Aorta (tissue), 5 donors: ENCODE results near the gene PCBD2. TPM values are rescaled to one million over a fixed set of nuclear protein-coding genes. Genes with fewer than 3 reads are reported as not detected.
"Not testable (repeated sequence)": the region's sequence is repeated elsewhere in the genome, so short reads cannot be mapped to it uniquely, and the experiment has no call there.

ENCODE experiments used
- ATAC-seq: fragments of 200-7000 bp; cut with Tn5 transposase; one replicate; pipeline ENCODE4 v1.9.1; 2022; ENCODE audit warnings: moderate library complexity; ENCODE audit not compliant: low FRiP score
- DNase-seq, 2 donors: peaks; one replicate each; pipeline ENCODE4 v3.0.0-alpha.2; 2020
- H3K27ac ChIP-seq, 2 donors: one replicate each; pipeline ENCODE4 v1.5.1; 2013; ENCODE audit warnings: low read length in 2 of 2, mild to moderate bottlenecking in 2 of 2, moderate library complexity in 2 of 2, control low read depth in 1 of 2, inconsistent platforms in 1 of 2, low read depth in 1 of 2
- H3K27me3 ChIP-seq, 2 donors: one replicate each; pipeline ENCODE4 v1.6.1; 2013; ENCODE audit warnings: control low read depth in 1 of 2, low read length in 1 of 2, mild to moderate bottlenecking in 1 of 2, moderate library complexity in 1 of 2; ENCODE audit not compliant: insufficient read depth in 2 of 2, control insufficient read depth in 1 of 2
- H3K36me3 ChIP-seq, 2 donors: one replicate each; pipeline ENCODE4 v1.6.1; 2013; ENCODE audit warnings: control low read depth in 1 of 2, low read length in 1 of 2, mild to moderate bottlenecking in 1 of 2; ENCODE audit not compliant: insufficient read depth in 2 of 2, control insufficient read depth in 1 of 2
- H3K4me1 ChIP-seq, 2 donors: one replicate each; pipeline ENCODE4 v1.6.1; 2013; ENCODE audit warnings: low read length in 2 of 2, control low read depth in 1 of 2, mild to moderate bottlenecking in 1 of 2, moderate library complexity in 1 of 2; ENCODE audit not compliant: insufficient read depth in 2 of 2, control insufficient read depth in 1 of 2
- H3K4me3 ChIP-seq, 2 donors: one replicate each; pipeline ENCODE4 v1.5.1; 2013; ENCODE audit warnings: low read length in 2 of 2, control low read depth in 1 of 2, mild to moderate bottlenecking in 1 of 2
- H3K9me3 ChIP-seq: one replicate; pipeline ENCODE4 v1.6.1; 2013; ENCODE audit warnings: mild to moderate bottlenecking, low read length; ENCODE audit not compliant: control insufficient read depth
- WGBS, 2 donors: extraction: QIAGEN DNeasy Blood & Tissue Kit; methylation state at CpG; one replicate each; pipeline ENCODE4 v1.1.7; 2013; 5-methylcytosine and 5-hydroxymethylcytosine counted together
- intact Hi-C, 2 donors: fragments of 100-400 bp; cut with DNase I; formaldehyde crosslinking; loops; one replicate each; pipeline versions ENCODE4 v1.14.2 to v1.15.0; 2022
- polyA plus RNA-seq, 2 donors: library from polyadenylated mRNA; stranded (reverse); fragments of 200-250 nt; gene quantifications; one replicate each; pipeline ENCODE4 v1.2.3, GENCODE V29; 2013
- total RNA-seq, 2 donors: library from RNA; stranded (reverse); fragmentation: NEBNext Ultra II Directional; extraction: Animal tissue kit (Norgen Biotek cat#: 25700); gene quantifications; one replicate each; pipeline ENCODE4 v1.2.1, GENCODE V29; 2021
- donor health status: healthy with polysubstance abuse.
- donor health status: Bipolar disorder and iron deficiency.
- donor health status: DM: no; HTN: no; CAD: no.
- donor health status: DM: no; HTN: no; CAD: no.
- donor health status: DM: yes; HTN: yes; CAD: no.

PCBD2 gene
- total and polyA plus RNA-seq, 4 donors: 2.8 to 9.2 (median 5.2) TPM

GRCh38 chr5:134893748-134894505 lies 11.0 kb upstream of the PCBD2 start:
- intact Hi-C loops: no loop called here
- H3K36me3 ChIP-seq: peaks cover 0 to 6% of the 10 kb centered on the region in 2 donors
- no peaks in the 10 kb centered on the region for H3K4me1 ChIP-seq
- WGBS, 2 donors: 90 to 92% methylated on average over 7 of the region's 7 CpGs
- H3K27ac ChIP-seq: no peak overlapping the region
- no peak for DNase-seq
- no peaks in the 10 kb centered on the region for H3K9me3 ChIP-seq
- ATAC-seq: no peak
- H3K4me3 ChIP-seq: no peak overlapping the region
- H3K27me3 ChIP-seq: no peaks in the 10 kb centered on the region

- Histone ChIP-seq H3K4me1 (no peaks in the 10 kb centered on the region), H3K9me3 (no peaks in the 10 kb centered on the region), H3K27ac (no peak overlapping the region), H3K27me3 (no peaks in the 10 kb centered on the region), H3K36me3 (no peaks in the 10 kb centered on the region), H3K4me3 (no peak overlapping the region)
- ATAC-seq (no peak), DNase-seq (no peak)
- intact Hi-C loops: loop anchor here in 1 of 2 donors (5.0 to 10.0 kb wide), 2 partner anchors 55 to 107 kb away; partner anchors contain the start of gene C5orf24
- 76 to 78% methylated on average over 10 of the region's 10 CpGs for WGBS, 2 donors
Measured at GRCh38 chr5:134902071-134902801, 2.7 kb upstream of the PCBD2 start.

GRCh38 chr5:134905246-134905996 lies 490 bp downstream of the PCBD2 start:
- Histone ChIP-seq H3K4me1 (no peaks in the 10 kb centered on the region), H3K4me3 (peak overlapping the region; percentile 85 to 87), H3K9me3 (no peaks in the 10 kb centered on the region), H3K27ac (peak overlapping the region; percentile 41 to 91), H3K36me3 (no peaks in the 10 kb centered on the region), H3K27me3 (no peaks in the 10 kb centered on the region)
- intact Hi-C loops: loop anchor here in 1 of 2 donors (2.0 to 10.0 kb wide), 3 partner anchors 31 to 167 kb away; partner anchors contain the start of genes CAMLG and TXNDC15
- WGBS, 2 donors: 0% methylated on average over 47 to 54 of the region's 54 CpGs
- ATAC-seq (peak; percentile 62), DNase-seq (peak in 1 of 2 donors; percentile 44)

GRCh38 chr5:134906811-134907210 lies 1.9 kb downstream of the PCBD2 start:
- no peak for DNase-seq
- Histone ChIP-seq H3K27ac (no peak overlapping the region), H3K36me3 (peaks cover 0 to 2% of the 10 kb centered on the region in 2 donors), H3K27me3 (no peaks in the 10 kb centered on the region), H3K9me3 (no peaks in the 10 kb centered on the region), H3K4me3 (no peak overlapping the region), H3K4me1 (no peaks in the 10 kb centered on the region)
- ATAC-seq: no peak
- WGBS, 2 donors: 98 to 100% methylated on average over 1 of the region's 1 CpG
- intact Hi-C loops: loop anchor here in 1 of 2 donors (10.0 kb wide), 1 partner anchor 112 kb away; no protein-coding TSS in a partner anchor

GRCh38 chr5:134910752-134911151 lies 5.8 kb downstream of the PCBD2 start:
- H3K27ac ChIP-seq, H3K9me3 ChIP-seq, DNase-seq, ATAC-seq, H3K4me3 ChIP-seq, intact Hi-C loops, H3K4me1 ChIP-seq, H3K36me3 ChIP-seq, H3K27me3 ChIP-seq: not testable (repeated sequence)
- WGBS, 2 donors: 94 to 95% methylated on average over 2 of the region's 2 CpGs

GRCh38 chr5:134911285-134912206 lies 6.6 kb downstream of the PCBD2 start:
- Histone ChIP-seq H3K36me3 (peaks cover 0 to 4% of the 10 kb centered on the region in 2 donors), H3K9me3 (no peaks in the 10 kb centered on the region), H3K4me3 (no peak overlapping the region), H3K27ac (no peak overlapping the region), H3K27me3 (no peaks in the 10 kb centered on the region), H3K4me1 (no peaks in the 10 kb centered on the region)
- intact Hi-C loops: no loop called here
- WGBS, 2 donors: 71 to 77% methylated on average over 8 of the region's 8 CpGs
- ATAC-seq: no peak
- no peak for DNase-seq

- WGBS, 2 donors: 91 to 100% methylated on average over 3 of the region's 3 CpGs
- ATAC-seq (no peak), DNase-seq (no peak)
- H3K4me1 ChIP-seq: no peaks in the 10 kb centered on the region
- no peak overlapping the region for H3K27ac ChIP-seq
- intact Hi-C loops: no loop called here
- no peak overlapping the region for H3K4me3 ChIP-seq
- H3K9me3 ChIP-seq: no peaks in the 10 kb centered on the region
- peaks cover 0 to 4% of the 10 kb centered on the region in 2 donors for H3K36me3 ChIP-seq
- H3K27me3 ChIP-seq: no peaks in the 10 kb centered on the region
Measured at GRCh38 chr5:134913254-134913653, 8.3 kb downstream of the PCBD2 start.

GRCh38 chr5:134913795-134914194 lies 8.9 kb downstream of the PCBD2 start:
- Histone ChIP-seq H3K27ac (no peak overlapping the region), H3K4me3 (no peak overlapping the region), H3K9me3 (no peaks in the 10 kb centered on the region), H3K36me3 (peaks cover 0 to 4% of the 10 kb centered on the region in 2 donors), H3K4me1 (no peaks in the 10 kb centered on the region), H3K27me3 (no peaks in the 10 kb centered on the region)
- DNase-seq: no peak
- 95 to 96% methylated on average over 1 of the region's 1 CpG for WGBS, 2 donors
- ATAC-seq: no peak
- intact Hi-C loops: no loop called here
